Endothelial cell of hepatic sinusoid (primary cell): ENCODE measurements around the gene ELF1.

ENCODE experiments used
- in situ Hi-C: cut with HindIII; loops from 2 replicates; pipeline ENCODE4 v1.10.0; 2017; ENCODE audit warnings: low sequenced_read_pairs

Gene ELF1

DNA sequence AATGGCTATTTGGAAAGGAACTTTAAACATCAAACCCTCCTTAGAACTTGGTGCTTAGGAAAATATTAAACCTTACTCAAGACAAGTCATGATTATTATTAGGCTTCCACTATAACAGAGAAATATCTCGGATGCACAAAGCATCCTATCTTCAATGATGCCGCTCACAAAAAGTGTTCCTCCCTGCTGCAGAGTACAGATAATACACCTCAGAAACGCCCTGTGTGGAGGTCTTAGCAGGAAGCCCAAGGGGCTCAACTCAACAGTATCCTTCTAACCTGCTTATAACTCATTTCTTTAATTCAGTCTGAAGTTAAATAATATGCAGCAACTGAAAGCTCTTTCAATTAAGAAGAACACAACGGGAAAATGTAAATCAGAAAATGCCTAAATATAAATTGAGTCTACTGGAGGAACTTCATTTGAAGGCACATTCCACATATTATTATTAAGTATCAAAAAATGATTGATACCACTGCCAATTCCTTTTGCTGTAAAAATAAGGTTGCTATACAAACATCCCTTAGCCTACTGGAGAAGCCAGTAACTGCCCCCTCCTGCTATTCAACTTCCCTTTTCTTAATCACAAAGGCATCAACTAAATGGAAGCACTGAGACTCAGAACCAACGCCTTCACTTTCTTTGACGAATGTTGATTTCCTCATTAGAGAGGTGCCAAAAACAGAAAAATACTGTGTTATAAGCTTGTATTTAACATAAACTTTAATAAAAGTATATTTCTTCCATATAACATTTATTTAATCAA, 12.0 kb downstream of the ELF1 start:
- in situ Hi-C loops = no loop called here

GRCh38 chr13:41006306-41006705, 12.8 kb downstream of the ELF1 start:
- in situ Hi-C loops = no loop called here

DNA sequence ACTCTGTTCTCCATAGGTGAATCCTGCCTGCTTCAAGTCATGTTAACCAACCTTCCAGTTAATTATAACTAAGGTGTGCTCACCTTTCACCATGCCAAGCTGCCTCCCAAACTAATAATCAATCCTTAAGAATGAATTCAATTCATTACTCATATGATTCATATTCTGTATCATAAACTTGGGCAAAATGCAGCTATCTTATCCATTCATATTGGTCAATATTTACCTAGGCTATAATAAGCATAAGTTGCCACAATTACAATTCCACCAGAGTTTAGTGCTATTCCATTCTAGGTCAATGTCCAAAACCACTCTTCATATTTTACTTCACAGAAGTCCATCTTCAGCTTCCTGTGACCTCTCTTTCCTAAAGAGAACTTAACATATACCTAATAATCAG, 13.4 kb downstream of the ELF1 start:
- in situ Hi-C loops = no loop called here

DNA sequence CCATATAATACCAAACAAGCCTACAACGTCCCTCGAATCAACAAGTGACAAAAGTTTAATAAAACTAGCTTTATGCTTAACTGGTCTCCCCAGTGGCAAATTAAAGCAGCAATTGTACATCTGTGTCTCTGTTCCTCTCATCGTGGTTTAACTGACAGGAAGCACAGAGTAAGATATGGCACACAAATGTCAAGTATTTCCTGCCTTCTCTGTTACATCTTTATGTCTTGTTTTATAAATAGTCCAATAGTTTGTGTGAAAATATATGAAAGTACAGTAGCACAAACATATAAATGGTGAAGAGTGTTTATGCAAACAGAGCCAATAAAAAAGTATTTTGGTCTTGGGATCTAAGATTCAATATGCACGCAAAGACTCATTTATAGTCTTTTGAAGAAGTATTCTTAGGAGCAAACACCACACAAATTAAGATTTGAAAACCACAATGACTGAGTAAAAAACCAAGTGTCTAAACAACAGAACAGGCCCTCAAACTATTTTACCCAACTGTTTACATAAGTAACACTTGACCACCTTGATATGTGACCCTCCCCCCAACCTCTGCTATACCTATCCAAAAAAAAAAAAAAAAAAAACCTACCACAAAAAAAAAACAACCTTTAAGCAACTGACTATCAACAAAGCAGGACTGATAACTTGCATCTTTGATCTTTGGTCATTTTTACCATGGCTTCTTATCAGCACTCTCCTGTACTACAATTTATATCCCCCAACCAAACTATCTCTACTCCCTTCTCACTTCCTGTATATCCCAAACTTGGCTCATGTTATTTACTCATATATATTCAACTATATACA, 14.0 kb downstream of the ELF1 start:
- in situ Hi-C loops = no loop called here

DNA sequence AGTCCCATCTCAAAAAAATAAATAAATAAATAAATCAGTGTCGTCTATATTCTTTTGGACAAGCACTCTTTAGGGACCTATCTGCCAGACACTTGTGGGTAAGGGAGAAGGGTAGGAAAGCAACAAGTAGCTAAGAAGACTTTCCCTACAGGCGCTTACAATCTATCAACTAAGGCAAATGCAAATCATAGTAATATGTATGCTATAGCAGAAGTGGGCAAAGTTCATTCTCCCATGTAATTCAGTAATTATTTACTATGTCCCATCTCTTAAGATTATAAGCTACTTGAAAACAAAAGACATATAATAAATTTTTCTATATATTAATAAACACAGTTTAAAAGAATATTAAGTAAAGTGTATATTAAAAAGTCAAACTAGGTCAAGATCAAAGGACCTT, 16.5 kb downstream of the ELF1 start:
- in situ Hi-C loops = no loop called here

DNA sequence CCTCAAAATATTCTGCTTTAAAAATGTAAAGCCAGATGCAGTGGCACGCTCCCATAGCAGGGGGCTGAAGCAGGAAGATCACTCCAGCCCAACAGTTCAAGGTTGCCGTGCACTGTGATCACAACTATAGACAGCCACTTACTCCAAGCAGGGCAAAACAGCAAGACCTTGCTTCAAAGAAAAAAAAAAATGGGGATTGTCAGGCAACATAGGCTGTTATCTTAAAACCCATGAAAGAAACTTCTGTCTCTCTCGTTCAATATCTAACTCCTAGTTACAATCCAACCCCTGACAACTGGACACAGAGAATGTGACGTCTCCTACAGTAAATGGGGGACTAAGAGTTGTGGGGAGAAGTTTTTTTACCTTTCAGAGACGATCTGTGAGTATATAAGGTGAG, 17.4 kb downstream of the ELF1 start:
- in situ Hi-C loops = no loop called here

GRCh38 chr13:40999416-40999815, 19.7 kb downstream of the ELF1 start:
- in situ Hi-C loops = no loop called here

DNA sequence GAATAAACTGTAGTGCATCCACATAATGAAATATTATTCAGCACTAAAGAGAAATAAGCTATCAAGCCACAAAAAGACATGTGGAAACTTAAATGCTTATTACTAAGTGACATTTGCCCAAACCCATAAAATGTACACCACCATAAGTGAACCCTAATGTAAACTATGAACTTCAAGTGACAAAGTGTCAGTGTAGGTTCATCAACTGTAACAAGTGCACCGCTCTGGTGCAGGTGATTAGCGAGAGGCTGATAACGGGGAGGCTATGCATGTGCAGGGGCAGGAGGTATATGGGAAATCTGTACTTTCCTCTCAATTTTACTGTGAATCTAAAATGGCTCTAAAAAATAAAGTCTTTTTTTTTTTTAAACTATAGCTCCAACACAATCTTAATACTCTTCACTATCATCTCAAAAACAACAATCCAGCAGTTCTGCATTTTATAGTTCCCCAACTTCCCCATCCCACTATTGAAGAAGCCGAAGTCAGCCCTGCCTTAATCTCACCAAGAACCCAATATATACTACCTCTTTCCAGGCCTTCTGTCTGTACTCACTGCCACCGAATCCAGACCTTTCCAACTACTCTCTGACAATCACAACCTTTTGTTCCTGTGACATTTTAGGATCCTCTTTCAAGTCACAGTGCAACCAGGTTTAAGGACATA, 22.6 kb downstream of the ELF1 start:
- in situ Hi-C loops = no loop called here

DNA sequence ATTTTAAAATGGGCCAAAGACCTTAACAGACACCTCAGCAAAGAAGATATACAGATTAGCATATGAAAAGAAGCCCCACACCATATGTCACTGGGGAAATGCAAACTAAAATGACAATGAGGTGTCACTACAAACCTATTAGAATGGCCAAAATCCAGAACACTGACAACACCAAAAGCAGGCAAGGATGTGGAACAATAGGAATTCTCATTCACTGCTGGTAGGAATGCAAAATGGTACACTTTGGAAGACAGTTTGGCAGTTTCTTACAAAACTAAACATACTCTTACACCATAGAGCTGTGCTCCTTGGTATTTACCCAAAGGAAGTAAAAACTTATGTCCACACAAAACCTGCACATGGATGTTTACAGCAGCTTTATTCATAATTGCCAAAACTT, 23.1 kb downstream of the ELF1 start:
- in situ Hi-C loops = no loop called here

DNA sequence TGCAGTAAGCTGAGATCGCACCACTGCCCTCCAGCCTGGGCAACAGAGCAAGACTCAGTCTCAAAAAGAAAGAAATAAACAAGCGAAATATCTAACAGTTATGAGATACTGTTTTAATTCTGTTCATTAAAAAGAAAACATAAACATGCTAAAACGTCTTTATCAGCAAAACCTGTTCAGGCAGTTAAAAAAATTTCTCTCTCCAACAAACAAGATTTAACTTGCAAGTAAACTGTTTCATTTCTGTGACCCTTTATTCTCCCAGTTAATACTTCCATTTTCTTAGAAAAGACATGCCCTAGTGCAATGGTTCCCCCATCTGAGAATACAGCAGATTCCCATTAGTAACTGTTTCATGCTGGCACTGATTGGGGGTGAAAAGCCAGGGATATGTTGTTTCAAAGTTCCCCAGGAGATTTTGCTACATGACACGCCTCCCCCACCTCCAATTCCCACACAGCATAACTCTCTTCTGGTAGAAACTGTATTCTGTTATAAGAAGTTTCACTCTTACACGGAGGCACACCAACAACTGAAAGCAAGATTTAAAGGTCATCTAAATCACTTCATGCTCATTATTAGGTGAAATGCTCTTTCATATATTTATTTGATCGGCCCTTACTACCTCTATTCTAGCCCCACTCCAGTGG, 24.4 kb downstream of the ELF1 start:
- in situ Hi-C loops = no loop called here

DNA sequence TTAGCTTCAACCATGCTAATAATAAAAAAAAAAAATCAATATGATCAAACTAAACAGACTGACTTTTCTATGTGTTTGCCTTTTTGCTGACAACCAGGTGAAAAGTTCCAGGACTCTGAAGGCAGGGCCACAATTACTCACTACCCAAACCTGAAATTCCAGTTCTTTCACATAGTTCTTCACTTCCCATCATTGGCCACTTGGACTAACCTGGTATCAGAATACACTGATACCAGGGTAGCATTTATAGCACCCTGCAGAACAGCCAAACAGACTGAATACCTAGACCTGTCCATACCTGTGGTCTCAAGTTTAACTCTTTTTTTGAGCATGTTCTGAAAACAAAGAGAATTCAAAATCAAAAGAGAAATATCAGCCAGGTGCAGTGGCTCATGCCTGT, 25.1 kb downstream of the ELF1 start:
- in situ Hi-C loops = no loop called here

- in situ Hi-C loops = no loop called here
Measured at GRCh38 chr13:40992678-40993518, 26.2 kb downstream of the ELF1 start.

DNA sequence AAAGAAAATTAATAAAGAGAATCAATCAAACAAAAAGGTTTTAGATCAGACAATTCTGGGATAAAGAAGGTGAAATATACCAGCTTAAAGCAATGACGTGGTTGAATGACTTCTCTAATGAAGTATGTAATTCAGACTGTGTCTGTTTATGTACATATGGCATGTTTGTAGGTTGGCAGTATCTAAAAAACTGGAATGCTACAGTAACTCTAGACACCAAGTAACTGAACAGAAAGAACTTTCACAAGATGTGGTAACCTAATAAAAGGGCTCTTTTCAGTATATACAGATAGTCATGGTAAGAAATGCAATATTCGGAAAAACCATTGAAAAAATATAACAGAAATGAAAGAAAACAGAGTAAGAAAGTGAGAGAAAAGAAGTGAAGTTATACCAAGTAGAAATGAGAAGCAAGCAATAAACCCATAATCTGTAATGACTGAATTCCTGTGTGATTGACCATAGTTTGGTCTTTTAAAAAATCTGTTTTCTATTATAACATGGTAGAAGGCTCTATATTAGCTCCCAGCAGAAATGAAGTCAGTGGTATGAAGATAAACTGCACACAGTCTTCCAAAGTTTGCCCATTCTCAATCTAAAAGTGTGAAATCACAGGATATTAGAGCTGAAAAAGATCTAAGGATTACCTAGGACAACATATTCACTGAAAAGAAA, 31.4 kb downstream of the ELF1 start:
- in situ Hi-C loops = no loop called here

DNA sequence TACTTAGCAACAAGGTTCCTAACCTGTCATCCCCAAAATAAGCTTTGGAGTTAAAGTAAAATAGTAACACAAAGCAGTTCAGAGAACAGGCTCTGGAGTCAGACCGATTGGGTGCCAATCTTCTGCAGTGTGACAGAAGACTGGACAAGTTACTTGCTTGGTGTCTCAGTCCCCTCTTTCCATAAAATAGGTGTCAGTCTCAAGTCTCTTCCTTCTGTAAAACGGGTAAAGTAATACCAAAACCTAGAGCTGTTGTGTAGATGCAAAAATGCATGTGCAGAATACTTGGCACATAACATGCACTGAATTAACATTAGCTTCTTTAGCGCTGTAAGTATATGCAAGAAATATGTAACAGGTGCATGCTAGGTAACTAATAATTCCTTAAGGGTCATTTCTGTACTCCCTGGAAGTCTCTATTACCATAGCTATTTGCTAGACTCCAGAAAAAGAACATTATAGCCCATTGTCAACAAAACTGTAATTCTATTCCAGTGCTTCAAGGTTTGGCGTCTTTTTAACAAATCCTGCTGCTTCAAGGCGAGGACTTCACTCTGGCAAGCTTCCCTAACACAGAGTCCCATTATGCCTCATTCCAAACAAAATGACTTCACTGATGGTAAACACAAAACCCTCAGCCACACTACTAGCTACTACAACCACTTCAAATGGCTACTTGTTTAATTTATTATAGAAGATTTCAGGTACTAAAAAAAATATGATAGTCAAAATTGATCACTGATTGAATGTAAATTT, 32.8 kb downstream of the ELF1 start:
- in situ Hi-C loops = no loop called here

DNA sequence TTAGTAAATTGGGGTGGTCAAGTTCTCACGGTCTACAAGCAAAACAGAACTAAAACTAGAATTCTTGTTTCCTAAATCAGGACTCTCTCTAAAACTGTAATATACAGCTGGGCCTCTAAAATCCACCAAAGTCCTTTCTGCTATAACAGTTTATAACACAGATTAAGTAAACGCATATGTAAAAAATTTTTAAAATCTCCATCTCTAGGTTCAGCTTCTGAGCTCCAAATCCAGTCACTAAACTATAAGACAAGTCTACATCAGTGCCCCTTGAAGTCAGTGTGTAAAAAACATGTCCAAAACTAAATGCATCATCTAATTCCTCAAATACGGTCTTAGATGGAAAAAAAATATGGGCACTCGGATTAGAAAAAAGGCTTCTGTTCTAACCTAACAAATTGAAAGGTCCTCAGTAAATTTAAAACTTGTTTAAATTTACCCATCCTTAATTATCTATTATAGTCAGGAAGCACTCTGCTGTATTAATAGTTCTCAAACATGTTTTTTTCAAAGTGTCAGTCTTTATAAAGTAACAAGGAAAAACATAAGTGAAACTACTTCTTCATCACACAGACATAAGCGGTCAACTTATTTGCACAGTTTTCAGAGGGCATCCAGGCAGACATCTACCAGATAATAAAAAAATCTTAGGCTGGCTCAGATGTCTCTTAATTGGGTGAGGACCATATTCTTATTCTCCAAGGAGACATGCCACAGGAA, 33.6 kb downstream of the ELF1 start:
- in situ Hi-C loops = no loop called here

DNA sequence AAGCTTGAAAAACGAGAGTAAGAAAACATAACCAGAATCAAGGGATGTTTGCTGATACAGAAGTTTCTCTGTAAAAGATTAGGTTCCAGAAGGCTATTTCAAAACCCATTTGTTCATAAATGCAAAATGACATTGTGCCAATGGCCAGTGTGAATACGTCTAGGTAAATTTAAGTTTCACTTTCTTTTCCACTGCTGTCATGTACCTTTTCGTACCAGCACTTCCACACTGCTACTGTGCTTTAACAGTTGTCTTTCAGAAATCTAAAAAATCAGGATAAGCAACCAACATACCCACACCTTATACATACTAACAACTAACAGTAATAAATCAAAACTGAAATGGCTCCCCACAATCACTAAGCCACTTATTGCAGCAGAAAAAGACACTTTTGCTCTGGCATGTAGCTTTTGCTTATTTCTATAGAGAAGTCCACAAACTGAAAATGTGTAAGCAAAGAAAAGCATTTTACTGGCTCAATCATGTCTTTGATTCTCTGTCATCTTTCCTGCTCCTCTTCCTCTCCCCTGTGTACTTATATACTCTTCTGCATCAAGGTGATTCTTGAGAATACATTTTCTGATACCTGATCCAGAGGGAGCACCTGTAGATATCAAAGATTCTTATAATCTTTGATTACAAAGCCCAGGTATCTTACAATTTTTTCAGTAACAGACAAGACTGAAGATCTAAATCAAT, 34.3 kb downstream of the ELF1 start:
- in situ Hi-C loops = no loop called here

DNA sequence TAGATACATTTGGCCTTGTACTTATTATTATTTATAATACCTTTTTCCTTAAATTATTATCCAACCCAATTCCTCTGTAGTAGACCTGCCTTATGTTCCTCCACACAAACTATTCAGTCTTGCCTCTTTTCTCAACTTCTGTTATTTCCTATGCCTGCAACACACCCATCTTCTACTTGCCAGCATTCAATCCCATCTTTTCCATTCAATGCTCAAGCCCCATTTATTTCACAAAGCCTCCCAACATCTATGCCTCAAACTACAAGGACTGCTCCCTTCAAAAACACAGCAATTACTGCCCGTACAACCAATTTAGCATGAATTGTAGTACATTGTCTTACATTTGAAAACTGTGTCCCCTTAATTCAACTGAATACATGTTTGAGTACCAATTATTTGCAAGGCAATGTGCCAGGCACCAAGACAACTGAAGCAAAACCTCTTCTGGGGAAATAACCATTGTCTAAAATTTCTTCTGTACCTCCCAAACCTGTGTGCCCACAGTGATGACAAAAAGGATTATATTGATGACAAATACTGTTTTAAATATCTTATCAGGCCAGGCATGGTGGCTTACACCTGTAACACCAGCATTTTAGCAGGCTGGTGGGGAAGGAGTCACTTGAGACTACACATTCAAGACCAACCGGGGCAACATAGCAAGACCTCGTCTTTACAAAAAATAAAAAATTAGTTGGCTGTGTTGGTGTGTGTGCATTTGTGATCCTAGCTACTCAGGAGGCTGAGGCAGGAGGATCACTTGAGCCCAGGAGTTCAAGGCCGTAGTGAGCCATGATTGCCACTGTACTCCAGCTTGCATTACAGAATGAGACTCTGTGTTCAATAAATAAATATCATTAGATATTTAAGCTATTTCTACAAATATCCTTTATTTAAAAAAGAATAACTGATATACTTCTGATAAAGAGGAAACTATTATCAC, 35.1 kb downstream of the ELF1 start:
- in situ Hi-C loops = no loop called here
